OCI-LY3 (cell line): ENCODE measurements around the gene MRNIP.

Experiments
- H2AFZ ChIP-seq: fragments of 200-600, 300-600 bp; shearing (Covaris generic); 2 replicates; pipeline ENCODE4 v1.6.0; 2014; ENCODE audit warnings: antibody characterized with exemption, low read depth, low read length
- H3K27ac ChIP-seq: fragments of 200-600, 300-600 bp; sonication (generic); 2 replicates; pipeline ENCODE4 v1.5.1; 2014; ENCODE audit warnings: mild to moderate bottlenecking, low read length, moderate library complexity, mixed read lengths
- H3K27me3 ChIP-seq: fragments of 200-600, 300-600 bp; sonication (generic); 2 replicates; pipeline ENCODE4 v1.6.1; 2014; ENCODE audit warnings: low read depth, low read length, mixed read lengths
- H3K36me3 ChIP-seq: fragments of 200-600, 300-600 bp; sonication (generic); replicated peaks from 2 replicates; pipeline ENCODE3; 2014; ENCODE audit warnings: low read depth, low read length, mixed read lengths
- H3K4me1 ChIP-seq: fragments of 300-600, 200-600 bp; sonication (generic); 2 replicates; pipeline ENCODE4 v1.6.1; 2014; ENCODE audit warnings: low read length, mixed read lengths
- H3K4me2 ChIP-seq: fragments of 200-600, 300-600 bp; sonication (generic); 2 replicates; pipeline ENCODE4 v1.6.1; 2014; ENCODE audit warnings: low read length, mixed read lengths
- H3K4me3 ChIP-seq: fragments of 300-600, 200-600 bp; sonication (generic); 2 replicates; pipeline ENCODE4 v1.5.1; 2014; ENCODE audit warnings: antibody characterized with exemption, mild to moderate bottlenecking, low read length, moderate library complexity
- H3K79me2 ChIP-seq: fragments of 300-600, 200-600 bp; shearing (Covaris generic); 2 replicates; pipeline ENCODE4 v1.6.1; 2014; ENCODE audit warnings: mild to moderate bottlenecking, low read length, mixed read lengths
- H3K9ac ChIP-seq: fragments of 300-600, 200-600 bp; shearing (Covaris generic); 2 replicates; pipeline ENCODE4 v1.6.0; 2014; ENCODE audit warnings: mild to moderate bottlenecking, low read length, moderate library complexity
- H3K9me3 ChIP-seq: fragments of 200-600, 300-600 bp; shearing (Covaris generic); 2 replicates; pipeline ENCODE4 v1.6.1; 2014; ENCODE audit warnings: low read length, mixed read lengths; ENCODE audit not compliant: insufficient read depth
- H4K20me1 ChIP-seq: fragments of 200-600, 300-600 bp; sonication (generic); 2 replicates; pipeline ENCODE4 v1.6.1; 2016; ENCODE audit warnings: low read length, mixed read lengths; ENCODE audit not compliant: insufficient read depth
- EZH2phosphoT487 ChIP-seq: fragments of 200-600 bp; shearing (Covaris generic); IDR thresholded peaks from 2 replicates; pipeline ENCODE4 v1.6.1; 2018; ENCODE audit warnings: antibody characterized with exemption, mixed run types, low read depth
- TF ChIP-seq, protein P1 (sequence below): fragments of 200-600, 300-600 bp; sonication (generic); IDR thresholded peaks from 2 replicates; pipeline ENCODE4 v1.5.1; 2014; ENCODE audit warnings: antibody characterized with exemption, low read length, low read depth

MRNIP gene

GRCh38 chr5:179901915-179902762 is 43.5 kb upstream of the MRNIP start:
- Histone ChIP-seq H3K36me3 (peaks cover 72% of the 10 kb centered on the region), H3K27ac (no peak overlapping the region), H3K79me2 (peaks cover 52% of the 10 kb centered on the region), H3K27me3 (no peaks in the 10 kb centered on the region), H2AFZ (no peak overlapping the region), H3K4me3 (no peak overlapping the region), H4K20me1 (peaks cover 19% of the 10 kb centered on the region), H3K4me1 (peaks cover 9% of the 10 kb centered on the region), H3K4me2 (no peak overlapping the region), H3K9ac (no peak overlapping the region), H3K9me3 (no peaks in the 10 kb centered on the region)
- TF ChIP-seq EZH2phosphoT487: no peak
- TF ChIP-seq, protein P1, sequence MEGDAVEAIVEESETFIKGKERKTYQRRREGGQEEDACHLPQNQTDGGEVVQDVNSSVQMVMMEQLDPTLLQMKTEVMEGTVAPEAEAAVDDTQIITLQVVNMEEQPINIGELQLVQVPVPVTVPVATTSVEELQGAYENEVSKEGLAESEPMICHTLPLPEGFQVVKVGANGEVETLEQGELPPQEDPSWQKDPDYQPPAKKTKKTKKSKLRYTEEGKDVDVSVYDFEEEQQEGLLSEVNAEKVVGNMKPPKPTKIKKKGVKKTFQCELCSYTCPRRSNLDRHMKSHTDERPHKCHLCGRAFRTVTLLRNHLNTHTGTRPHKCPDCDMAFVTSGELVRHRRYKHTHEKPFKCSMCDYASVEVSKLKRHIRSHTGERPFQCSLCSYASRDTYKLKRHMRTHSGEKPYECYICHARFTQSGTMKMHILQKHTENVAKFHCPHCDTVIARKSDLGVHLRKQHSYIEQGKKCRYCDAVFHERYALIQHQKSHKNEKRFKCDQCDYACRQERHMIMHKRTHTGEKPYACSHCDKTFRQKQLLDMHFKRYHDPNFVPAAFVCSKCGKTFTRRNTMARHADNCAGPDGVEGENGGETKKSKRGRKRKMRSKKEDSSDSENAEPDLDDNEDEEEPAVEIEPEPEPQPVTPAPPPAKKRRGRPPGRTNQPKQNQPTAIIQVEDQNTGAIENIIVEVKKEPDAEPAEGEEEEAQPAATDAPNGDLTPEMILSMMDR: no peak

GRCh38 chr5:179901462-179901861 is 42.8 kb upstream of the MRNIP start:
- Histone ChIP-seq H2AFZ (no peak overlapping the region), H4K20me1 (peaks cover 15% of the 10 kb centered on the region), H3K27ac (no peak overlapping the region), H3K27me3 (no peaks in the 10 kb centered on the region), H3K36me3 (peaks cover 68% of the 10 kb centered on the region), H3K4me3 (no peak overlapping the region), H3K79me2 (peaks cover 45% of the 10 kb centered on the region), H3K4me2 (no peak overlapping the region), H3K4me1 (peaks cover 5% of the 10 kb centered on the region), H3K9ac (no peak overlapping the region), H3K9me3 (no peaks in the 10 kb centered on the region)
- TF ChIP-seq EZH2phosphoT487: no peak
- TF ChIP-seq, protein P1: no peak

DNA sequence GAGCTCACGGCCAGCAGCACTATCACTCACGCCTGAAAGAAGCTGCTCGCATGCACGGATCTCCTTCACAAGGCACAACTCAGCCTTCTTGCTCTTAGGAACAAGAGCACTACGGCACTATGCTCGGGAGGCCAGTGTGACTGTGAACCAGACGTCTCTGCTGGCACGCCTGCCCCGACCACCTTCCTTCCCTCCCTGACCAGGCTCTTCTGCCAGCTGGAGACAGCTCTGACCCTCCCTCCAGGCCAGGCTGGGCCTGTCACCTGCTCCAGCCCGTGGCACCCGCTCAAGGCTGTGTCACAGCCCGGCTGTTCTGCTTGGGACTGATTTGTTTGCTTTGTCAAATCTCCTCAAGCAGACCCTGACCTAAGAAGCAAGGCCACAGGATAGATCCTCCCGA is 42.1 kb upstream of the MRNIP start:
- Histone ChIP-seq H3K4me1 (no peaks in the 10 kb centered on the region), H3K79me2 (peaks cover 37% of the 10 kb centered on the region), H3K27ac (no peak overlapping the region), H3K36me3 (peaks cover 66% of the 10 kb centered on the region), H3K9ac (no peak overlapping the region), H3K27me3 (no peaks in the 10 kb centered on the region), H3K4me3 (no peak overlapping the region), H4K20me1 (peaks cover 10% of the 10 kb centered on the region), H3K4me2 (no peak overlapping the region), H2AFZ (no peak overlapping the region), H3K9me3 (no peaks in the 10 kb centered on the region)
- TF ChIP-seq EZH2phosphoT487: no peak
- TF ChIP-seq, protein P1: no peak

- peaks cover 66% of the 10 kb centered on the region for H3K36me3 ChIP-seq
- peaks cover 32% of the 10 kb centered on the region for H3K79me2 ChIP-seq
- no peak overlapping the region for H3K4me3 ChIP-seq
- H3K4me1 ChIP-seq: no peaks in the 10 kb centered on the region
- H3K27ac ChIP-seq: no peak overlapping the region
- H3K9ac ChIP-seq: no peak overlapping the region
- H3K27me3 ChIP-seq: no peaks in the 10 kb centered on the region
- TF ChIP-seq EZH2phosphoT487: no peak
- TF ChIP-seq, protein P1: no peak
- peaks cover 10% of the 10 kb centered on the region for H4K20me1 ChIP-seq
- no peak overlapping the region for H2AFZ ChIP-seq
- no peaks in the 10 kb centered on the region for H3K9me3 ChIP-seq
- no peak overlapping the region for H3K4me2 ChIP-seq
These were observed 41.6 kb upstream of the MRNIP start for GRCh38 chr5:179900206-179900605.
